Measurements from ENCODE around the gene TNRC6C.

The TNRC6C gene

DNA sequence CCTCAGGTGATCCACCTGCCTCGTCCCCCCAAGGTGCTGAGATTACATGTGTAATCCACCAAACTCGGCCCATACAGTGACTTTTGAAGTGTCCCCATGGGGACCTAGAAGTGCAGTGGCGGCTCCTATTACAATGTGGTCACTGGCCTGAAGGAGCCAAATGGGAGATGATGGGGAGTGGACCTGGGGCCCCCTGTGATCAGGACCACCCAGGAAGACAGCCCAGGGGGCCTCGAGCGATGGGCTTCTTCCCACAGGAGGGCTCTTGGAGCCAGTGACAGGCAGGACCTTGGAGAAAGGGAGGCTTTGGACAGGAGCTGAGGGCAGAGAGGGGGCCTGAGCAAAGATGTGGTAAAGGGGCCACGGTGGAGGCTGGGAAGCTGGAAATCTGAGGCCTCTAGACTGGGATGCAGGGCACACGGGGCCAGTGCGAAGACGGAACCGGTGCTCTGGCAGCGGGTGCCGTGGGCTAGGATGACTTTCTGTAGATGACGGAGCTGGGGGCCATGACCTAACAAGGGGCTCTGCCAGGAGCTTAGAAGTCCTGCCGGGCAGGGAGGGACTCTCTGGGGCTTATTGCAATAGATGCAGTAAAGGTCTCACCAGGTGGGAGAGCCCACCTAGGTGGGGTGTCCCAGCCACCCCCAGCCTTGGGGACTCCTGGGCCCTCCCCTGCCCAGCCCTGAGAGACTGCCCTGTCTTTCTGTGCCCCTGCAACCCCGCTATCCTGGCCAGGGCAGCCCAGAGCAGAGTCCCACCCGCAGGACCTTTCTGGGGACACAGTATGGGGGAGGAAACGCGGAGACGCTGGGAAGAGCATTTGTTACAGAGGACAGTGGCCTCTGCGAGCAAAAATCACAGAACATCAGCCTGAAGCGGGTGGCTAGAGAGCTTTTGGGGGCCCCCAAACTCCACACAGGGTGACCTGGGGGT lies 185.0 kb downstream of the TNRC6C start:
- no peak for DNase-seq

DNA sequence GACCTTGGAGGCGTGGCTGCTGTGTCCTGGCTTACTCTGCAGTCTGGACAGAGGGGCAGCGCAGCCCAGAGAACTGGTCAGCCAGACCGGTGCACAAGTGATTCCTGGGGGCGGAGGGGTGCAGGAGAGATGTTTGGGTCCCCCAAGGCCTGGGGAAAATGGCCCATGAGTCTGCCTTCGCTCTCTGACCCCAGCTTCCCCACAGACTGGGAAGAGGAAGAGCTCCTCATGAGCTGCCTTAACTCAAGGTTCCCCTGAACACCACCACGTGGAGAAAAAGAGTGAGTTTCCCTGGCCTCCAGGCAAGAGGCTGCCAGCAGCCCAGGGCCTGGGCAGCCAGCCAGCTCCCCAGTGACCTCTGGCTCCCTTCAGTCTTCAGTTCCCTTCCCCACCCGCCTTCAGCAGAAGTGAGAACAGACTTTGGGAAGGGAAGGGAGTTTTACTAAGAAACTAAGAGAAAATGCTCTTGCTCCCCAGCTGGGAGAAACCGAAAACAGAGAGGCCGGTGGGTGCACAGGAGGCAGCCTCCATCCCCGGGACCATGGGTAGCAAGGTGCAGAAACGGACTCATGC lies 185.7 kb downstream of the TNRC6C start:
- DNase-seq: no peak

DNA sequence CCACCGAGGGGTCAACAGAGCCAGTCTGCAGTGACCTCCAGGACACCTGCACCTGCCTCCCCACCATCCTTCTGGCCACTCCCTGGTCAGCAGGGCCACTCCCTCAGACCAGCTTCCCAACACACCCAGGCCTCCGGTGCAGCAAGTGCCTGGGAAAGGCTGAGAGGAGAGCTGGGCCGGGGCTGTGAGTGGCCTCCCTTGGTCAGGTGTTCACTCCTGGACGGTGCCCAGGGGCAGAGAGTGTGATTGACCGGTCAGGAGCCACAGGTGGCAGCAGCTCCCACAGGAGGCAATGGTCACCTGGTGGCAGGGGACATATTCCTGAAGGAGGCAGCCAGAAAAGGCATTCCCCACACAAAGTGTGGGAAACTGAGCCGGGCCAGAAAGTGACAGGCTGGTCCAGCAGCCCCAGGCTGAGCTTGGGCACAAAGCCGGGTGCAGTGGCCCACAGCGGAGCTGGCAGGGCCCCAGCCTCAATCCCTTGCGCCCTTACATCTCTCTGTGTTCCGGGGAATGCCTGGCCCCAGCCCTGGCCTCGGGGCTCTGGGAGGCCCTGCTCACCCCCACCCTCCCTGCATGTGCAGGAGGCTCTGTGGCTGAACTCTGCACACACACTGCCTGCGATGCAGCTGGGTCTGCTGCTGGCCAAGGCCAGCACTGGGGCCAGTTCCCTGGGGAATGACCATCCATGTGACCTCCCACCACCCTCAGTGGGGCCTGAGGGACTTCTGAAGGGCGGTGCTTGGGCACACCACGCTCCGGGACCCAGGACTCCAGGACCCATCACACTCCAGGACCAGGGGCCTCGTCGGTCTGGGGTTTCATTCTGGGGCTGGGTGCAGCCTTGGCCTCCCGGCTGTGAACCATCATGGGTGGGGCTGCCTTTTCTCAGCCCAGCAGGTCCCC lies 186.5 kb downstream of the TNRC6C start:
- DNase-seq: no peak

DNA sequence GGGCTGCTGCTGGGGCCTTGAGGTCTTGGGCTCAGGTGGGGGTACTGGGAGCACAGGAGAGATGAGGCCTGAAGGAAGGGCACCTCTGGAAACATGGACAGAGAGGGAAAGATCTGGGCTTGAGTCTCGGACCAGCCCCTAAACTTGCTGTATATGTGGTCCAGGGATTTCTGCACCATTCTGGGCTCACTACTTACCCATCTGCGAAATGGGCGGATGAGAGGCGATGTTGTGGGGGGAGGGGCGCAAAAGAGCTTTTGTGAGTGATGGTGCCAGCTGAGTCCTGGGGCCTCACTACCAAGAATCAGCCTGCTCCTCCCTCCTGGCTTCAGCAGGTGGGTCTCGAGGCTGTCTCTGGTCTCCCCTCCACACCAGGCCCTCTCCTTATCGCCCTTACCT lies 188.0 kb downstream of the TNRC6C start:
- DNase-seq: no peak

DNA sequence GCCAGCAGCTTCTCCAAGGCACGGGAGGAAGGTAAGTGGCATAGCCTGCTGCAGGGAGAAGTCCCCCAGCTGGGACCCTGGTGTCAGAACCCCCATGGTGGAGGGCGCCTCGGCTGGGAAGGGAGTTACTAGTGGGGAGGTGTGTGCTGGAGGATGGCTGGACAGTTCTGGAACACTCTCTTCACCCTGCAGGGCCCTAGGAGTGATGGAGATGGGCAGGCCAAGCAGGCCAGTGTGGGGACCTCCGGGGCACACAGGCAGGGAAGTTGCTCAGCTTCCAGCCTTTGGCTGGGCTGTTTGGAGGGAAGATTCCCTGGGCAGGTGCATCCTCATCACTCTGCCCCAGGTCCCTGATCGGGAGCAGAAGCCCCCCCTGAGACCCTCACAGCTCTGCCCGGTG lies 188.4 kb downstream of the TNRC6C start:
- DNase-seq: no peak

DNA sequence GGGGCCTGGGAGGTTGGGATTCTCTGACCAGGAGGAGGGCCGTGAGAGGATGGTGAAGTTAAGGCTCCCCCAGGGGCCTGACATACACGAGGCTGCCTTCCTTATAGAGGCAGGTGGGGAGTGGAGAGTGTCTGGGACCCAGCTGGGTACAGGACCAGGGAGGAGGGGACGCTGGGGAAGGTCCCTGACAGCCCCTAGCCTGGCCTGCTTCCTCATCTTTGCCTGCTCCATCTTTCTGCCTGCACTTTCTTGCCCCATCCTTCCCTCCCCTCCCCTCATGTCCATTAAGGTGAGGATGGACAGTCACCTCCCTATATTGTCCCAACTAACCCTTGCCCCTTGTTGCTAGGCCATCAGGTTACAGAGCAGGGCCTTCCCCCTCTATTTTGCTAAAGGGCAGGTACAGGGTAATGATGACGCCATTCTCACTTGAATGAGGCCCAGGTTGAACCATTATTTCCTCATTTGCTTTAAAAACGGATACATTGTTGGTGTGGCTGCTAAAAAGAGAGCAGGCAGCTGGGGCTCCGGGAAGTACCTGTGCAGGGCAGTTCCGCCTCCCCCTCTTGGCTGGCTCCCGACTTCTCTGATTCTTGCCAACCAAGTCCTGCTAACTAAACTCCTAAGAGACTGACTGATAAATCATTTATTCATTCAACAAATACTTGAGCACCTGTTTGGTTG lies 189.0 kb downstream of the TNRC6C start:
- DNase-seq: no peak

DNA sequence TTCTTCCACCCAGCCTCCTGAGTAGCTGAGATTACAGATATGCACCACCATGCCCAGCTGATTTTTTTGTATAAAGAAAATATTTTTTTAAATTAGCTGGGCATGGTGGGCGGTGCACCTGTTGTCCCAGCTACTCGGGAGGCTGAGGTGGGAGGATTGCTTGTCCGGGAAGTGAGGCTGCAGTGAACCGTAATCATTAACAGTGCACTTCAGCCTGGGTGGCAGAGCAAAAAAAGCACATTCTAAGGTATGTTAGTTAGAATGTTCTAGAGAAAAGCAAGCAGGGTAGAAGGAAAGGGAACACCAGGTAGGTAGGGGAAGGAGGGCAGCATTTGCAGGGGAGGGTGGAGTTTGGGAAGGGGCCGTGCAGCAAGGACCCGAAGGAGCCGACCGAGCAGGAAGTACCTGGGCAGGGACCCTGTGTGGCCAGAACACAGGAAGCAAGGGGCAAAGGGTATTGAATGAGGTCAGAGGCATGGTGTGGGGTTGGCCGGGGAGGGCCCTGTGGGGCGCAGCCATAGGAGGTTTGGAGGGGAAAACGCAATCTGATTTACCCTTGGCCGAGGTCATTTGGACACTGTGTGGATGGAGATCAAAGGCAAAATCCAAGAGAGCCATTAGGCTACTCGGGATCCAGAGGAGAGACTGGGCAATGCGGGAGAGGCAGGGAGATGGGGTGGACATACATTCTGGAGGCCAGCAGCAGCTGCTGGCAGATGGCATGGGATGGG lies 189.9 kb downstream of the TNRC6C start:
- DNase-seq: no peak

DNA sequence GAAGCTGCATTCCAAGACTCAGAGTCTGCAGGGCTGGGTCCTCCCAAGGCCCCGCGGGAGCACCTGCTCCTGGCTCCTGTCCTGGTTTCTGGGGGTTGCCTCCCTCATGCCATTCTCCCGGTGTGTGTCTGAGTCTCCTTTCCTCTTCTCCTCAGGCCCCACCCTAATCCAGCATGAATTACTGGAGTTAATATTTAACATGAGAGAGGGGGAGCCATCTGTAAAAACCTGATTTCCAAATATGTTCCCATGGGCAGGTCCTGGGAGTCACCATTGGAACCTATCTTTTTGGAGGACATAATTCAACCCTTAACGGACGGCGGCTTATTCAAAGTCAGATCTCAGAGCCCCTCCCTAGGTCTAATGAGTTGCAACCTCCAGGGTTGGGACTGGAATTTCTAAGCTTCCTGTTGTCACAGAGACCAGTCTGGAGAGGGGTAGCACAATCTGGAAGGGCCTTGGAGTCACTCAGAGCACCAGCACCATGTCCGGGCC lies 193.1 kb downstream of the TNRC6C start:
- DNase-seq: no peak

DNA sequence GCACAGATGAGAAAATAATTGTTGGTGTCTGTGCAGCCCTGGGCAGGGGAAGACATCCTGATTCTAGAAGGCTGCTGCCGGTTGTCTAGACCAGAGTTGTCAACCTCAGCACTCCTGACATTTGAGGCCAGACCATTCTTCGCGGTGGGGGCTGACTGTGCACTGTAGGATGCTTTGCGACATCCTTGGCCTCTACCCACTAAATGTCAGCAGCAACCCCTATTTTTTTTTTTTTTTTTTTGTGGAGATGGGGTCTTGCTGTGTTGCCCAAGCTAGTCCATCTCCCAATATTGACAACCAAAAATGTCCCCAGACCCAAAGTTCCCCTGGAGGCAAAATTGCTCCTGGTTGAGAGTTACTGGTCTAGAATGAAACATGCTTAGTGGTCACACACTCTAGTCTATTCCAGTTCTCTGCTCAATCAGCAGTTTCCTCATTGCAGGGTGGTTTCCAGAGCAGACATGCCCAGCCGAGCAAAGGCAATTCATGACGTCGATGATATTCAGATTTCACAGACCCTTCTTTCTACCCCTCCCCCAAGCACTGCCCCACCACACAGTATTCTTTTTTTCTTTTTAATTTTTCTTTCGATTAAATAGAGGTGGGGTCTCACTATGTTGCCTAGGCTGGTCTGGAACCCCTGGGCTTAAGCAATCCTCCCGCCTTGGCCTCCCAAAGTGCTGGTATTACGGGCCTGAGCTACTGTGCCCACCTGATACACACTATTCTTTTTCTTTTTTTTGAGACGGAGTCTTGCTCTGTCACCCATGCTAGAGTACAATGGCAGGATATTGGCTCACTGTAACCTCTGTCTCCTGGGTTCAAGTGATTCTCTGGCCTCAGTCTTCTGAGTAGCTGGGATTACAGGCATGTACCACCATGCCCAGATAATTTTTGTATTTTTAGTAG lies 196.7 kb downstream of the TNRC6C start:
- peak; percentile 51 for DNase-seq

All from activated CD4-positive, alpha-beta T cell treated with anti-CD3 and anti-CD28 coated beads, Interleukin-2, amount 50 U/mL, for 16 hours (primary cell).